ENCODE measurements around the gene PDE2A.

The PDE2A gene

DNA sequence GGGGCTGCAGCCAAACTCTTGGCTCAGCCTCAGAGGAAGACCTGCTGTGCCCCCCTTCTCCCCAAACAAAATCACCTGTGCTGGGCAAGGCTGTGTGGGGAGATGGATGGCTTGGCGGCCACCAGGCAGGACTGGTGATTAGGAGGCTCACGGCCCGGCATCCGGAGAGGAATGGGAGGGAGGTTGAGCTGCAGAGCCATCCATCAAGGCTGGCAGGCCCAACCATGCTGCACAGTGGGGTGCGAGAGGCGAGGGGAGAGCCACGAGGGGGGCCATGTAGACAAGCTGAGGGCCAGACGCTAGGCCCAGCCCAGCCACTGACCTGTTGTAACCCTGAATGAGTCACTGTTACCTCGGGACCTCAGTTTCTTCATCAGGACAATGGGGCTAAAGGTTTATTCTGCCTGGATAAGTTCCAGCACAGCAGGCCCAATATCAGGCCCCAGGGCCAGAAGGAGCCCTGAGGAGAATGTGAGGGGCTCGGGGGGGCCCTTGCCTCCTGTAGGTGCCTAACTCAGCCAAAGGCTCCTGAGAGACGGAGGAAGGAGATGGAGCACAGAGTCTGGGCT lies 18.2 kb downstream of the PDE2A start:
- no peak for DNase-seq

DNA sequence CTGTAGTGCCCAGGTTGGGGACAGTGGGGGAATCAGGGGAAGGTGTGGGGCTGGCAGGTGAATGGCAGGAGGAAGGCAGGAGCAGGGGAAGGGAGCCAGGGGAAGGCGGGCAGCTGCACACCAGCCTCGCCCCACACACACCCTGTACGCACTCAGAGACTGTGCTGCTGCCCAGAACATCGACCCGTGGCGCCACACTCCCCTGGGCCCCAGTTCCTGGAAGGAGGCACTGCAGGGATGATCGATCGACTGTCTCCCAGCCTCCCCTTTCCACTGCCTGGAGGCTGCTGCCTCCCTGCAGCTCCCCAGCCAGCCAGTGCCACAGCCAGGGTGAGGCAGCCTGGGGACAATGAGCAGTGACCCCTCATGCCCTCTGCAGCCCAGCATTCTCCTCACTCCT lies 19.2 kb downstream of the PDE2A start:
- DNase-seq, result peak in 1 of 2 experiments; percentile 59

GRCh38 chr11:72653649-72654048 lies 20.6 kb downstream of the PDE2A start:
- DNase-seq, result no peak

DNA sequence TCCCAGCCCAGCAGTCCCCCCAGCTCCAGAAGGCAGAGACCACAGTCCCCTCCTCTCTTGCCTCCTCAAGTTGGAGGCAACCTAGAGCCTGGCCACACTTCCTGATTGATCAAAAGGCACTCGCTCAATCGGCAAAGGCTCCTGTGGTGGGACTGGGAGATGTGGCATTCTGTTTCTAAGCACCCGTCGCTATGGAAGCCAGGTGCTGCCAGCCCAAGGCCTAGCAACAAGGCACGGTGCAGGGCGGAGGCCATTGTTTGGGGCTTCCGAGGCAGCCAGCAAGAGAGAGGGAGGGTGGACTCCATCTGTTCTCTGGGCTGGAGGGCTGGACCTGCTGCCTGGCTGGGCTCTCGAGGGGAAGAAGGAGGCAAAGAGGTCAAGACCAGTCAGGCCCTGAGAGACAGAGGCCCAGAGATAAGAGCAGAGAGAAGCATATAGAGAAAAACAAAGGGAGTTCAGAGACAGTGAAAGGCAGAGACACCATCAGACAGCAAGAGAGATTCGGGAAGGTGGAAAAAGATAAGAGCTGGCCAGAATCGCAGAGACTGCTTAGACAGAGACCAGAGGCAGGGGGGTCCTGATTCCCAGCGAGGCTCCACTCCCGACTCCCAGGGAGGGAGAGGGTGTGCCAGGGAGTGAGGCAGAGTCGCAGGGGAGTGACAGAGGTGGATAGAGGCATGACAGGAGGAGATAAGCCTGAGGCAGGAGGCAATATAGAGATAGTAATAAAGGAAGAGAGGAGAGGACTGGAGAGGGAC lies 21.2 kb downstream of the PDE2A start:
- DNase-seq, result peak; percentile 83 to 94

- no peak for DNase-seq
Observed at GRCh38 chr11:72652133-72652532, 22.1 kb downstream of the PDE2A start.

- DNase-seq, result no peak
Observed at GRCh38 chr11:72649215-72649976, 24.8 kb downstream of the PDE2A start.

DNA sequence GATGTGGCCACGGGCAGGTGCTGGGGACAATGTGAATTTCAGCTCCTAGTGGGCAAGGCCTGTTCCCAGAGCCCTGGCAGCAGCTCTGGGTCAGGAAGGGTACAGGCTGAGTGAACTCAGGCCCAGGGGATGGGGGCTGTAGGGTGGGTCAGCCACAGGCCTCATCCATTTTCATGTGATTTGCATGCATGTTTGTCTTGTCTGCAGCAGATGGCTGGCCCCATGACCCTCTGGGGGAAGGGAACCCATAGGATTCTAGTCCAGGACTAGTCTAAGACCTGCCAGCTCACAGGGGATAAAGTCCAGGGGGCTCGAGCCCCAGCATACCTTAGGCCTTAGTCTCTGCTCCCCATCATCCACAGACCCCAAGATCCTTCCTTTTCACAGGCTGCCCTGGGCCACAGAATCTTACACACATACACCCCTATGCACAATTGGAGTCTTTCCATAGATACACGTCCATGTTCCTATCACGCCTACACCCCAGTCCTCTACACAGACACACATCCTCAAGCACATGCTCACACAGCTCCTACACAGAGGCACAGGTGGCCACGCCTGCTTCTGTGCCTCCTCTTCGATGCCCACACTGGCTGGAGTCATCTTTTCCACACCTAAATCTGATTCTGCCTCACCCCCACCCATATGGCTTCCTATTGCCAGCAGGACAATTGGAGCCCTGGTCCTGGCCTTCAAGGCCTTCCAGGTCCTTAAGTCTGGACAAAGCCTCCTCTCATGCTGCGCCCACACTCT lies 25.7 kb downstream of the PDE2A start:
- DNase-seq, result peak; percentile 82 to 96

DNA sequence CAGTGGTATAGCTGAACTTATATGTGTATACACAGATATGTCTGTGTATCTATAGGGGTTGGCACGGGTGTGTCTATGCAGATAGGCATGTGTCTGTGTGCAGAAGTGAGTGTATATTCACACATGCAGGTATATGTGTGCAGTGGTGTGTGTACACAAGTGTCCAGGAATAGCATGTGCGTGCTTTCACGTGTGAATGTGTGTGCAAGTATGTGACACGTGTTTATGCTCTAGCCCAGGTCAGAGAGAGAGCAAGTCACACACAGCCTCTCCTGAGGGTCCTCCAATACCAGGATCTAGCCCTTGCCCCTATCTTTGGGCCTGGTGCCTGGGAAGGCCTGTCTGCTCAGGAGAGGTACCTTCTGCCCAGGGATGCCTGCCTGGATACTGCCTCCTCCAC lies 26.3 kb downstream of the PDE2A start:
- peak in 1 of 2 experiments; percentile 77 for DNase-seq

DNA sequence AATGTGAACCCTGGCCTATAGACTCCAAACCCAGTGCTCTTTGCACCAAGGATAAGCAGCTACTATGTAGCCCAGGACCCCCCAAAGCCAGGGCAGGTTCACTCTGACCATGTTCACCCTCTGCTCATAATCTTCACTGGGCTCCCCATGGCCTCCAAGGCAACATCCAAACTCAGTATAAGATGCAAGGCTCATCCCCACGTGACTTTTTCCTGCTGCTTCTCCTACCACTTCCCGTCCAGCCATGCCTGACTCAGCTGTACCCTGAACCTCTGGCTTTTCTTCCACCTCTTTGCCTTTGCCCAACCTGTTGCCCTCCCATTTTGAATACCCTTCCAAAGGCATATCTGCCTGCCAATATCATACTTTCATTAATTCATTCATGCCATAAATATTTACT lies 27.8 kb downstream of the PDE2A start:
- no peak for DNase-seq

GRCh38 chr11:72646024-72646423 lies 28.2 kb downstream of the PDE2A start:
- DNase-seq, result no peak

- no peak for DNase-seq
Observed at GRCh38 chr11:72643547-72643946, 30.7 kb downstream of the PDE2A start.

GRCh38 chr11:72642884-72643522 lies 31.2 kb downstream of the PDE2A start:
- peak in 1 of 2 experiments; percentile 81 for DNase-seq

- DNase-seq, result peak in 1 of 2 experiments; percentile 73
Observed at GRCh38 chr11:72642043-72642883, 32.0 kb downstream of the PDE2A start.

DNA sequence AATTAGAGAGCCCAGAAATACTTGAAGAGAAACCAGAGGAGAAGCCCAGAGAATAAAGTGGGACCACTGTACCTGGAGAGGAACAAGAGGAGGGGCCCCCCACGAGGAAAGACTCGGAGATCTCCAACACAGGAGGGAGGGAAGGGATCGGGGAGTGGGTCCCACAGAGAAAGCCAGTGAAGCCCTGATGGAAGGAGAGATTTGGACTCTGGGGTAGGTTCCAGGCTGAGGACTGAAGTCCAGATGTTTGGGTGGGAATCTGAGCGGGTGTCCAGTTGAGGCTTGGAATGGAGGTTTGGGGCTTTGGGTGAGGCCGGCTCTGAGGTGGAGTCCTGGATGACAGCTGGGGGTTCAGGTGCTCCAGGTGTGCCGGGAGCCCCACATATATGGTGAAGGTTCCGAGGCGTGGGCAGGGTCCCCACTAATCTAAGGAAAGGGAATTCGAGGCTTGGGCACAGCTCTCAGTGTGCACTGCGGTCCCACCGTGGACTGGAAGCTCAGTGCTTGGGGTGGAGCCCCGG lies 32.6 kb downstream of the PDE2A start:
- no peak for DNase-seq

DNA sequence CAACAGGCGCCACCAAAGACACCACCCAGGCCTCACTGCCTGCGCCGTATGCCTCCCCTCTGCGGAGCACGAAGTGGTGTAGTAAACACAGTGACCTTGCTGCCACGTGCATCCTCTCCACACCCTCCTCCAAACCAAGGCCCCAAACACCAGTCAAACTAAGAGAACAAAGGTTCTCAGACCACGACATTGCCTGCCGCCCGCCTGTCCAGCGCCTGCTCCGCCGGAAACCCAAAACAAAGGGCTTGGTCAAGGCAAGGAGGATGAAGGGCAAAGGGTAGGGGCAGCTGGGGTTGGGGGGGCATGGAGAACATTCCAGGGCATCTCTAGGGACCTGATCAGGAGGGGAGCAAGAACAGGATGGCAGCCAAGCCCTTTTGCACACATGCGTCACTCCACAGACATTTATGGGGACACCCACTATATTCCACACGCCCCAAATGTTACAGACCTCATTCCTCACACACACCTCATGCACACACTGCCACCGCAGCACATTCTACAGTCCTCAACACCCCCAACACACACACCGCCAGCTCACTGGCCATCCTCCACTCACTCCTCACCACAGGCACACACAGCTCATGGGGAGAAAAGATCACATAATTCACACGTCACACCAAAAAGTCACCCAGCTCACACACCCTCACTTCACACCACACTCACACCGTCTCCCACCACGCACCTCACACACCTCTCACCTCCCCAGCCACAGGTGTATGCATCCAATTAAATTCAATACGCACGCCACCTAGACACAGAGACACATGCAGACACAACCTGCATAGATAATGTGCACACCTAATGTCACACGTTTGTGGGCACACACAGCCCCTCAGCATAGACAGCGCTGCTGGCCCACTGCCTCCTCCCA lies 34.5 kb downstream of the PDE2A start:
- no peak for DNase-seq

DNA sequence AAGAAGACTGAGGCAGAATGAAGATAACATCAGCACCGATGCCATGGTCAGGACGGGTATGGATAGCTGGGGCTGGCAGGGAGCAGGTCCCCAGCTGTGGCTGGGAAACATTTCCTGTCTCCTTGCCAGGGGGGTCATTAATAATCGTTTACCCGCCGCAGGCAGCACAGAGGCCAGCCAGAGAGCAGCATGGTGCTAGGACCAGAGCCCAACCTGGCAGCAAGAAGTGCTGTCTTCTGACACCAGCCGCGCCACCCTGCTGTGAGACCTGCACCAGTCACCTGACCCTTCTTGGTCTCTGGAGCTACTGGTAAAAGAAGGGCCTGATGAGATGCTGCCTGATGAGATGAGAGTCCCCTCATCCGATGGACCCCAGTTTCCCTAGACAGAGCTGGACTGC lies 36.3 kb downstream of the PDE2A start:
- DNase-seq, result no peak

- DNase-seq, result no peak
Observed at GRCh38 chr11:72637198-72637597, 37.0 kb downstream of the PDE2A start.

DNA sequence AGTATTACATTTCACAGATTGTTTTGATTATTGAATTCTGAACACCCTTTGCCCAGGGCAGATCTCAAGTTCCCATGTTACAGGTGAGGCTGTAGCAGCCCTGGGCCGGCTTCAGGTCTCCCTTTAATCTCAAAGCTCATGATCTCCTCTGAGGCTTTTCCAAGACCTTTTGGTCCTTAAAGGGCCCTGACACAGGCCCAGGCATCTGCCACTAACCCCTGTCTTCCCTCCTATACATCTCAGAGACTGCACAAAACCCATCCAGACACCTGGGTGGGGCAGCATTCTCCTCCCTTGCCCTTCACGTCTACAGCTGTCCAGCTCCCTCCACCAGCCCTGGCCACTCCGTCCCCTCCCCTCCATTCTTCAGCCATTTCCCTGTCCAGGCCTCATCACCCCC lies 37.8 kb downstream of the PDE2A start:
- DNase-seq, result no peak

DNA sequence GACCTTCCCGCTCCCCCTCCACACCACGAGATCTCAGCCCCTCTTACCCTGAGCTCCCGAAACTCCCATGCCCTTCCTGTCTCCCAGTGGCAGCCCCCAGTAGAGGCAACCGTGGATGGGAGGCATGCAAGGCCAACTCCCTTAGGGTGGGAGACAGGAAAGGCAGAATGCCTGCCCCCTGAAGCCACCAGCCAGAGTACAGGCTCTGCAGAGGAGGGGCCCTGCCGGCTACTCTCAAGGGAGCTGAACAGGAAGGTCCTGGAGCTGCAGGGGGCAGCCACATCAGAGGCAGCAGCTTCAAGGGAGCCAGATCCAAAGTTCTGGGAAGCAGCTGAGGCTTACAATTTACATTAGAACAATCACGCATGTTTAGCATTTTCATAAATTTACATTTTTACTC lies 38.3 kb downstream of the PDE2A start:
- DNase-seq, result peak in 1 of 2 experiments; percentile 61

GRCh38 chr11:72635309-72635915 lies 38.8 kb downstream of the PDE2A start:
- no peak for DNase-seq

All from NCI-H526 (cell line).